Umbilical cord (tissue), 2 donors: Measurements from ENCODE around the gene DOP1A. TPM values are rescaled to one million over a fixed set of nuclear protein-coding genes. Genes with fewer than 3 reads are reported as not detected.

Experiments used
- DNase-seq: peaks from one replicate; pipeline ENCODE4 v3.0.0-alpha.2; 2015; ENCODE audit warnings: low spot score
- total RNA-seq: library from RNA; depleted of rRNA; stranded (reverse); fragments of >200 nt; gene quantifications from one replicate; pipeline ENCODE4 v1.2.3, GENCODE V29; 2014; ENCODE audit warnings: low replicate concordance; ENCODE audit not compliant: insufficient read depth

Gene DOP1A, protein sequence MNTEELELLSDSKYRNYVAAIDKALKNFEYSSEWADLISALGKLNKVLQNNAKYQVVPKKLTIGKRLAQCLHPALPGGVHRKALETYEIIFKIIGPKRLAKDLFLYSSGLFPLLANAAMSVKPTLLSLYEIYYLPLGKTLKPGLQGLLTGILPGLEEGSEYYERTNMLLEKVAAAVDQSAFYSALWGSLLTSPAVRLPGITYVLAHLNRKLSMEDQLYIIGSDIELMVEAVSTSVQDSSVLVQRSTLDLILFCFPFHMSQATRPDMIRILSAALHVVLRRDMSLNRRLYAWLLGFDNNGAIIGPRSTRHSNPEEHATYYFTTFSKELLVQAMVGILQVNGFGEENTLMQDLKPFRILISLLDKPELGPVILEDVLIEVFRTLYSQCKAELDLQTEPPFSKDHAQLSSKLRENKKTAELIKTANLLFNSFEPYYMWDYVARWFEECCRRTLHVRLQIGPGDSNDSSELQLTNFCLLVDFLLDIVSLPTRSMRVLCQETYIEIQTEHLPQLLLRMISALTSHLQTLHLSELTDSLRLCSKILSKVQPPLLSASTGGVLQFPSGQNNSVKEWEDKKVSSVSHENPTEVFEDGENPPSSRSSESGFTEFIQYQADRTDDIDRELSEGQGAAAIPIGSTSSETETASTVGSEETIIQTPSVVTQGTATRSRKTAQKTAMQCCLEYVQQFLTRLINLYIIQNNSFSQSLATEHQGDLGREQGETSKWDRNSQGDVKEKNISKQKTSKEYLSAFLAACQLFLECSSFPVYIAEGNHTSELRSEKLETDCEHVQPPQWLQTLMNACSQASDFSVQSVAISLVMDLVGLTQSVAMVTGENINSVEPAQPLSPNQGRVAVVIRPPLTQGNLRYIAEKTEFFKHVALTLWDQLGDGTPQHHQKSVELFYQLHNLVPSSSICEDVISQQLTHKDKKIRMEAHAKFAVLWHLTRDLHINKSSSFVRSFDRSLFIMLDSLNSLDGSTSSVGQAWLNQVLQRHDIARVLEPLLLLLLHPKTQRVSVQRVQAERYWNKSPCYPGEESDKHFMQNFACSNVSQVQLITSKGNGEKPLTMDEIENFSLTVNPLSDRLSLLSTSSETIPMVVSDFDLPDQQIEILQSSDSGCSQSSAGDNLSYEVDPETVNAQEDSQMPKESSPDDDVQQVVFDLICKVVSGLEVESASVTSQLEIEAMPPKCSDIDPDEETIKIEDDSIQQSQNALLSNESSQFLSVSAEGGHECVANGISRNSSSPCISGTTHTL (N-terminal part only)
- total RNA-seq = 31.8 TPM

DNA sequence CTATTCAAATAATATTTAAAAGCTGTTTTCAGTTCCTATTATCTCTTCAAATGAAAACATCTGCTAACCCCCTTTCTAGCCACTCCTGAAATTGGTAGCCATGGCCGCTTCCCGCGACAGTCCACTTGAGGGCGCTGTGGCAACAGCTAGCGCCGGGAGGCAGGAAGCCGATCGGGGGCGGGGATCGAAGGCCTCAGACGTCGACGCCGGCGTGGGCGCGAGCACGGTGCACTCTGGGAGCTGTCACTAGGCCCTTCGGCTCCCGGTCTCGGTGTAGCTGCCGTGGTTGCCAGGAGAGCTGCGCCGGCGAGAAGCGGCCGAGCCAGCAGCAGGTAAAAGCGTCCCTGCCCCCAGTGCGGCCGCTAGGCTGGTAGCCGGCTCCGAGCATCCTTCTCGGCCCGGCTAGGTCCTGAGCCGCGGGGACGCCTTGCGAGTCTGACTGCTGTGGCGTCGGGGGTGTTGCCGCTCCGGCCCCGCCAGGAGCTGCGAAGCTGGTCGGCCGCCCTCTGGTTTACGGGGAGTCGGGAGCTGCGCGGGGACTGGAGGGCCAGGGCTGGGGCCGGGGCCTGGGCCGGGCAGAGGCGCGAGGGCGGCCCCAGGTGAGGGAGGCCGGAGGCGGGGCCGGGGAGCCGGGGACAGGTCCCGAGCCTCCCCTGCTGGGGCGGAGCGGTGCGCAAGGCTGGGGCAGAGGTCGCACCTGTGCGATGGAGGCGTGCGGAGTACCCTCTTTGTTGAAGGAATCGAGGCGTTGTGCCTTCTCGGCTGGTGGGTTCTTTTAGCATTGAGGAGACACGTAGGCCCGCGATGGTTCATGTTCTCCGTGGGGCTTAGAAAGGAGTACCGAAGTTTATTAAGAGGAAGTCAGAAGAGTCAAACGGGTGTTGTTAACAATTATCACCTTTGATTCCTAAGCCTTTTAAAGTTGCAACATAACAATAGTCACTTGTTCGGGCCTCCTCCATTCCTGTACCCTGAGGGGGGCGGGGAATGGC lies at the start of gene DOP1A:
TSS of gene DOP1A (plus strand) at position 224 of the 992 bp plus-strand sequence. CDS start 29,307 bp downstream, outside the sequence.
- peak; percentile 96 for DNase-seq

DNA sequence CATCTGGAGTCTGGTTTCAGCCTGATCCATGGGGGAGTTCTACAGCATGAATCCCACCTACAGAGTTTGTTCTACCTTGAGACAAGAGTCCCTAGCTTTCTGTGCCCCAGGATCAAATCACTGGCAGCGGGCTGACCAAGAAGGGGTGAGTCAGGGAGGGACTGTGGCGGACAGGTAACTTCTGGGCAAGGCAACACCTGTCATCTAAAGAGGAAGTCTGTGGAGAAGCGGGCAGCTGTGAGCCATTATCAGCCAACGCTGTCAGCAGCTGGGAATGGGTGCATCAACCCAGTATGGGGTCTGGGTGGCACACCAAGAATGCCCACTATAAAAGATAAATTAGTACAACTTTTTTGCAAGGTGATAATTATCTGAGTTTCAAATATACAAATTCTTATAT lies 47.7 kb upstream of the DOP1A start:
- DNase-seq = no peak

DNA sequence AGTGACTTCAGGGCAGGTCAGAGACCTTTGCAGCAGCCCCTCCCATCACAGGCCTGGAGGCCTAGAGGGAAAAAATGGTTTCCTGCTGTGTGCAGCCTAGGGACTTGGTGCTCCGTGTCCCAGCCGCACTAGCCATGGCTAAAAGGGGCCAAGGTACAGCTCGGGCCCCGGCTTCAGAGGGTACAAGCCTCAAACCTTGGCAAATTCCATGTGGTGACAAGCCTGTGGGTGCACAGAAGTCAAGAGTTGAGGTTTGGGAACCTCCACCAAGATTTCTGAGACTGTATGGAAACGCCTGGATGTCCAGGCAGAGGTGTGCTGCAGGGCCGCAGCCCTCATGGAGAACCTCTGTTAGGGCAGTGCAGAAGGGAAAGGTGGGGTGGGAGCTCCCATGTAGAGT lies 35.8 kb upstream of the DOP1A start:
- no peak for DNase-seq

DNA sequence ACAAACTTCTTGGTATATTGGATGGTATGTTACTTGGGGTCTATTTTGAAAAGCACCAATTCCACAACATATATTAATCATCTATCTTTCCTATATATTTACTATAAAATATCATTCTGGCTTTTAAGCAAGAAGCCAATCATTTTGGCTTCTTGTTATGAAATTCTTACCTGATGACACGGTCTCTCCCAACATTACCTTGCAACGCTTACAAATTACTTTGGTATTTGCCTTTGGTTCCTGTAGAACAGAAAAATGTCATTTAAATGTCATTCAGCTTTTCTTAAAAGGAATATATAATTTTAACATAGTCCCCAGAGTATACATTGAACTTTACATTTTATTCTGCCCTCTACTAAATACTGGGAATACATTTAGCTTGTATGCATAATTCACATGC lies 29.2 kb upstream of the DOP1A start:
- DNase-seq = no peak

DNA sequence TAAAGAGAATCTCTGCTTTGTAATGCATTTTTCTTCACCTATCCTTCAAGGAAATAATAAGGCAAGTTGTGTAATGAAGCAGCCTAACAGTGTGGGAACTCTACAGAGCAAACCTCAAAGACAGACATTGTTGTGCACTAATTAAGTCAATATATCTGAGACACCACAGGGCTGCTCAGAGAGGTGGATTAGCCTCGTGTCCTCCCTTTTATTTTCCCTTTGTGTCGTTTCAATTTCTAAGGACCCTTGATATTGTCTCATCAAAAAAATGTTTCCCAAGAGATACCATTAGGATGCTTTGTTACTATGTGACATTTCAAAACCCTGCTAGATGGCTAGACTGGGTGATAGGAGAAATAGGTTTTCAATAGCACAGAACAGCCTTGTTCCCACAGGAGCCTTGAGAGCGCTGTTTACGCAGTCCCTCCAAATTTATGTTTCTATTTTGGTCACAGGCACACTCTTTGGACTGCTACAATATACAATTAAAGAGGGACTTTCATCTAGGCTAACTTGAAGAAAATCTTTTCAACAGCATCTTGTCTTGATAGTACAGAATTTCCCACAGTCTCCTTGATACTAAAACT lies 24.9 kb upstream of the DOP1A start:
- DNase-seq = no peak

DNA sequence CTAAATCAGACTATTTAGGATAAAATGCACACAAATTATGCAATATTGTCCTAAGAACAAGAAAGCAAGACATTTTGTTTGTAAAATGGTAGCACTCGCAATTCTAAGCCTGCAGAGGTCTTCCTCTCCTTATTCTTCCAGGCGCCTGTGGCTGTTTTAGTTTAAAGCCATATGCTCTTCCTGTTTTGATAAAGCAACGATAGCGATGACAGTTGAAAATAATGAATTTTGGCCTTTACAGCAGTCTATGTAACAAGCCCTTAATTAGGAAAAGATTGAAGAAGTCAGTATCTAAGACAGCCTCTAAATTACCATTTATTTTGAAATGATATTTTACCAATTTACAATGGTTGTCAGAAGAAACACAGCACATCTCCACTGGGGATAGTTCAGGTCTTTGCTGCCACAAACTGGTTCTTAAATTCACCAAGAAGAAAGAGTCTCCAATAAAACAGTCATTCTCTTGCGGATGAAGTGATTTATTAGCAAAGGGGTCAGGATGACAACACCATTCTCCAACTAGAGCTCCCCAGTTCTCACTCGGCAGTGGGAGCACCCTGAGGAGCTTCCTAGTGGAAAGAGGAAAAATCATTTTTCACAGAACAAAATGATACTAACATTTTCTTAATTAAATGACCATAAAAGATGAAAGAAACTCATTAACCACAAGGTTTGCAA lies 23.2 kb upstream of the DOP1A start:
- DNase-seq = no peak

DNA sequence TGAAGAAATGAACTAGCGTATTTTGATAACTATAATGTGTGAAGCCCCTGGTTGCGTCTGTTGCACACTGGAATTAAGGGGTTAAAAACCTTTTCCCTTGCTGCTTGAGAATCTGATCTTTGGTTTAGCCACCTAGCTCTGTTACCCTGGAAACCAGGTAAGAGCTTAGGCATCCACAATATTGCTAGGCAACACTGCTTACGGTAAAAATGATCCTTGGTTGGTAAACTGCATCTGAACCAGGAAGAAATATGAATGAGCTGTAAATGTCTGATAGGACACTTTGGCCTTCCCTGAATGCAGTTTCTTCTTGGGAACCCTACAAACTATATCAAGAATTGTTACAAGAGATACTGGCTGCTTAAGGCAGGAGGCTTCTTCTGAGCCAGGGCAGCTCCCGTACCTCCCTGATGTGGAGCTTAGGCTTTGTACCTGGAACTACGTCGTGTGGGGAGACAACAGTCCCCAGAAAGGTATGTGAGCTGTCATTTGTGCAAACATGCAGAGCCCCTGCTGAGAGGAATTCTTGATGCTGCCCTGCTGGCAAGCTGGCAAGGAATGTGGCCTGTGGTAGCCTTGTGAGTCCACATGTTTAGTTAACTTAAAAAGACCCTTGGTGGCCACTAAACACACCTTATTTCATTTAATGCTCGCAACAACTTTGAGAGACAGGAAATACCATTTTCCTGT lies 20.3 kb upstream of the DOP1A start:
- no peak for DNase-seq

DNA sequence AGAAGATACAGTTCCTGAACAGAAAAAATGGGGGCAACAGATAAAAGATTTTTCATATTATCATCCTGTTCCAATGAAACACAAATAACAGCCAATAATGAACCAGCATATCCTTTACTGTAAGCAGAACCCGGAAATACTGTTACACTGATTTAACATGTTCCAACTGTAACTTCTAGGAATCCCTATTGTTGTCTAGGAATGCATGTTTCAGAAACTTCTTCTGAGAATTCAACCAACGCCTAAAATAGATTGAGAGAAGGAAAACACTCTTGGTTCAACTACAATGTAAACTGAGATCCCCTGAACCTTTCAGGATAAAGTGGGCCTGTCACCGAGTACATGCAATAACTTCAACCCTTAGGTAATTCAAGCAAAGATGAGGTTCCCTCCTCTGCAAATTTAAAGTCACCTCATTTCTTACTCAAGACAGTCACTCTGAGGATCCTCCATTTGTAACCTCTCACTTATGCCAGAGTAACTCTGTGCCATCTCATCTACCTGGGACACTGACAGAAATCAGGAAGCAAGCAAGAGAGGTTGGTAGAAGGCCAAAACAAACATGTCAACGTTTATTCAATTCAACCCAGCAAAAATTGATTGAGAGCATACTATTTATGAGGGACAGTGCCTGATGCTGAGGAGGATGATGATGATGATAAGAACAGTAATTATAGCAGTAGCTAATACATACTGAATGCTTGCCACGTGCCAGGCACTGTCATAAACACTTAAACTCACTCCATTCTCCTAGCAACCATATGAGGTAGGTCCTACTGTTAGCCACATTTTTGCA lies 15.9 kb upstream of the DOP1A start:
- no peak for DNase-seq

DNA sequence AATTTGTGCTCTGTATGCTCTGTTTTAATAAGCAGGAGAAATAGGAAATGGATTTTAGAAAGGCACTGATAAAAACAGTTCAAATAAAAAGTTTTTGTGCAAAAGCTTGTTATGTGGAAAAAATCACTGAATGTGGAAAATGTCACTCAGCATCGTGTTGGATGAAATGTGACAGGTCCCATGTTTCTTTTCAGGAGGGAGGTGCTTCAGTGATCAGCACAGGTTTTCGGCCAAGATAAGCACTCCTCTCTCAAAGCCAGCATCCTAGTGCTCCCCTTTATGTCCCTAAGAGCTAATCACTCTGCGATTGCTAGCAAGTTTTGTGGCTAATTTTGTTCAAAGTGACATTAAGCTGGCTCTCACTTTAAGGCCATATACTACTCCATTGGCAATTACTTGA lies 13.8 kb upstream of the DOP1A start:
- DNase-seq = no peak

DNA sequence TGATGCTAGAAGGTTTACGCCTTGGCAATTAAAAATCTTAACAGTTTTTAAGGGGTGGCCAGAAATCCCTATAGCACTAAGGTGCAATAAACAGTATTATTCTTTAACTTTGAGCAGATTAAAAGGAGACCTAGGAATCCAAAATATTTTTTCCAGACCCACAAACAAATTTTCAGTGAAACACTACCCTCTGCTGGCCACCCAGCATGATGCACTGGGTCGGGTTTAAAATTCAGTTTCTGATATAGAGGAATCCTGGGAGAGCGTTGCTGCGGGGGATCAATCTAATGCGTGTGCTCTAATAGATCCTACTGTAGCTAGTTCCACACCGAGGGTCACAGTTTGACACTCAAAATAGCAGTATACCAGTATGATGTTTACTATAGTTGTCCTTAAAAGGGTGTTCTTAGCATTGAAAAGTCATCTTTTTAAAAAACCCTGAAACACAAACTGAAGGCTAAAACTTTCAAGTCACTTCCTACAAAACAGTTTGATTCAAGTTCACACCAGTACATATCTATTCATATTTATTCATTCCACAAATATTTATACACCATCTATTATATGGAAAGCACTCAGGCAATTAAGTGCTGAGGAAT lies 12.0 kb upstream of the DOP1A start:
- DNase-seq = peak; percentile 60

DNA sequence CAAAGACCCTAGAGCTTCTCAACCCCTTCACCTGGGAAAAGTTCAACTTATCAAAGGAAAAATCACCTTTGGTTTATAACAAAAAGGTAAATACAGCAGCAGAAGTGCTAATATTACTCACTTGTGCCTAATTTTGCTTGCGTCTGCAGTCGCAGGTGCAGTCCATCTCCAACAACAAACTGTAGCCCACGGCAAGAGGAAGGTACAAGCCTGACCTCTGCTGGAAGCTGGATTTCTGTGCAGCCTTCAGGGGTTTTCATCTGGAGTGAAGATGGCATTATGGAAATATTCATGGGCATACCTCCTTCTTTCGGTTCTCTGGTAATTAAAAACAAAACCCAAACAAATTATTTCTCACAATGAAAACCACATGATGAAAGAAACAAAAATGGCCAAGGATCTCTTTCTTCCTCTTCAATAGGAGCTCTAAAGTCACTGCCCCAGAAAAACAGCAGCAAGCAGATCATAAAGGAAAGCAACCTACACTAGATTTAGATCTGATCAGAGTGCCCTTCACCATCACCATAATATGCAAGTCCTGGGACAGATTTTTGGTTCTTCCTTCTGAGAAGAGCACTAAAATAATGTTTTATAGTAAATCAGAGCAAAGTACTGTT lies 9.7 kb upstream of the DOP1A start:
- DNase-seq = peak; percentile 62

DNA sequence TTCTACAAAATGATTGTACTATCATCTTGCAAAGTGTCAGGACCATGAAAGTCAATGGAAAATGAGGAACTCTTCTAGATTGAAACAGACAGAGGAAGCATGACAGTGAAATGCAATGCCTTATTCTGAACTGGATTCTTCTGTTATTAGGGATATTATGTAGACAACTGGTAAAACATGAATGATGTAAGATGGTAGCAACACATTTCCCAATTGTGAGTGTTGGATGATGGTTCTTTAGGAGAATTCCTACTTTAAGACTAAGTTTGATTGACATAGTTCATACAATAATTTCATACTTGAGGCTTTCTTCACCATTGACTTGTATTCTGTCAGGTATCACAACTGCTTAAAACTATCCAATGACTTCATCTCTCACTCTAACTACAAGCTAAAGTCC lies 6.3 kb upstream of the DOP1A start:
- DNase-seq = no peak

DNA sequence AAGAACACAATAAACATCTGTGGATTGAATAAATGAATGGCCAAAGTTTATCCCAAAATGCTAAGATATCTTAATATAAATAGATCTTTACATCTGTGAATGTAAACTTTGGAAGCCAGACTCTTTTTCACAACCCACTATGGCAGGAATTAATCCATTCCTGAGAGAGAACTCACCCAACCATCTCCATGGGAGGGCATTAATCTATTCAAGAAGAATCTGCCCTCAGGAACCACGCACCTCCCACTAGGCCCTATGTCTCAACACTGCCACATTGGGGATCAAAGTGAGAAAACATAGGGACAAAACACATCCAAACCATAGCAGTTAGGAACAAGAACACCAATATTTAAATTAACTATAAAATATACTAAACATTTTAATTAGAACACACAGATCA lies 5.2 kb upstream of the DOP1A start:
- no peak for DNase-seq

DNA sequence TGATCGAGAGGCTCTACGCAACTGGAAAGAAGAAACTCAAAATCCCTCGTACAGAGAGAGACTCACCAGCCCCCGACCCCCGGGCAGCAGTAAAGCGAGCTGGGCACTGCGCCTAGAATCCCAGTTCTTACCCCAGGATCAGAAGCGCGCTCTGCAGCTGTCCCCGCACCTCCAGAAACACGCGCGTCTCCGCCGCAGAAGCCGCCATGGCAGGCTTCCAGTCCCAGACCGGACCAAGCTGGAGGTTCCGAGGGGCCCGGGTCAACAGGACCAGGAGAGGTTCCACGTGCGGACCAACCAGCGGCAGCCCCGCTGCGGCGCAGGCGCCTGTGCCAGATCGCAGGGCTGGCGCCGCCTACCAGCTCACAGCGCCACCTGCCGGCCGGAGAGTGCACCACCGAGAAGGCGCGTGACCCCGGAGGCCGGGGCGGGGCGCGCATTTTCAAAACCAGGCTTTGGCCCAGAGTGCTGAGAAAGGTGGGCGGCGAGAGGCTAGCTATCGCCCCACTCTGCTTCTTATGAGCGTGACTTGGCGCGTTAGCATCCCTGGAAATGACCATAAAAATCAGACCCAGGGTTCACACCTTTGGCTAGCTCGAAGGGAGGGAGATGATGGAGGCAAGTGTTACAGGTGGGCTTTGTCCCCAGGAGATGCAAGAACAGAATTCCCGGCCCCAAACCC lies 1.8 kb upstream of the DOP1A start, which contains the start of gene UBE3D:
TSS of gene UBE3D (minus strand) at position 331 of the 682 bp plus-strand sequence. CDS start at position 208, 123 bp downstream.
- peak; percentile 88 for DNase-seq

DNA sequence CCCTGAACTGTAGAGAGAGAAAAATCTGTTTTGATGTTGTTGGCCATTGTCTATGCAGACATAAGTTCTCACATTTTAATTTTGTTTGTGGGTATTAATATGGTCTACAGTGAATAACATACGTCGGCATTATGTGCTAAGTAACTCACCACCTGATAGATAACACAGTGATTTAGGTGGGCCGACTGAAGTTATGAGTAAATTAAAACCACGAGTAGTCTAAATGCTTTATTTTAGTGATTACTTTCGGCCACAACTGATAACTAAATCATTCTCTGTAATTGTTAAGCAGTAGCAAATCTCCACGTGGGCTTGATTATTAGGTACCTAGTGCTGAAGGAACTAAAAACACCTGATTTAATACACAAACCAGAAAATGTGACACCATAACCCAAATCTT lies 1.1 kb downstream of the DOP1A start:
- DNase-seq = no peak

DNA sequence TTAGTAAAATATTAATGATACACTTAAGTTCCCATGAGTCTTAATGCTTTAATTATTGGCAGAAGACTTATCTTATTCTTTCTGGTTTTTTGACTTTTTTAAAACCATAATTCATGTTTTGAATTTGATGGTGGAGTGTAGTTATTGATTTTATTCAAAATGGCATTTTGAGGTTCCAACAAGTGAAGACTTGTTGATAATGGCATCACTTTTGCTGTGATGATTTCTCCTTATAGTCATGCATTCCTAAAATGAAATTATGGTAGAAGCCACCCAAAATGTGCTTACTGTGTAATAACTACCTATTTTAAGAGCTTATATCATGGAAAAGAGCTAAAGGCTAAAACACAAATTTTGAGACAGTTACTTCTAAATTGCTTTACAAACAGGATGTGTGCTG lies 2.2 kb downstream of the DOP1A start:
- no peak for DNase-seq

DNA sequence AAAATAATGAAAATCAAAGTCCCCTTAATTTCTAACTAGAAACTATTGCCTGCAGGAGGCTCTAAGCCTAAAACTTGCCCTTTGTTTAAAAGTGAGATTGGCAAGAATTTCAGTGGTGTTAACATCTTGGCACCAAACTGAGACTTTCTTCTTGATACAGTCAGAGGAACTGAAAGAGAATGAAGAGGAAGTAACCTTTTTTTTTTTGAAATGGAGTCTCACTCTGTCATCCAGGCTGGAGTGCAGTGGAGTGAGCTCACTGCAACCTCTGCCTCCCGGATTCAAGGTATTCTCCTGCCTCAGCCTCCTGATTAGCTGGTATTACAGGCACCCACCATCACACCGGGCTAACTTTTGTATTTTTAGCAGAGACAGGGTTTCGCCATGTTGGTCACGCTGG lies 3.6 kb downstream of the DOP1A start:
- DNase-seq = peak; percentile 20
